ENCODE data around the gene ZNF236.

The ZNF236 gene

GRCh38 chr18:77001041-77001440, 178.7 kb downstream of the ZNF236 start:
- Histone ChIP-seq H3K27ac (no peak overlapping the region), H3K9me3 (no peaks in the 10 kb centered on the region), H3K27me3 (no peaks in the 10 kb centered on the region), H3K36me3 (peaks cover 0 to 6% (median 0%) of the 10 kb centered on the region in 3 donors), H3K4me3 (no peak overlapping the region), H3K4me1 (peaks cover 0 to 6% (median 0%) of the 10 kb centered on the region in 4 donors)
- TF ChIP-seq CTCF (IDR thresholded peaks at IDR 0.05) = no peak
- DNase-seq = no peak
- intact Hi-C loops (cut with DNase I; ENCODE audit: low total_unique reads) = loop anchor here (5.0 kb wide), 1 partner anchor 206 kb away; no protein-coding TSS in a partner anchor

- no peak for DNase-seq
Measured at GRCh38 chr18:77001979-77002378, 179.6 kb downstream of the ZNF236 start.

DNA sequence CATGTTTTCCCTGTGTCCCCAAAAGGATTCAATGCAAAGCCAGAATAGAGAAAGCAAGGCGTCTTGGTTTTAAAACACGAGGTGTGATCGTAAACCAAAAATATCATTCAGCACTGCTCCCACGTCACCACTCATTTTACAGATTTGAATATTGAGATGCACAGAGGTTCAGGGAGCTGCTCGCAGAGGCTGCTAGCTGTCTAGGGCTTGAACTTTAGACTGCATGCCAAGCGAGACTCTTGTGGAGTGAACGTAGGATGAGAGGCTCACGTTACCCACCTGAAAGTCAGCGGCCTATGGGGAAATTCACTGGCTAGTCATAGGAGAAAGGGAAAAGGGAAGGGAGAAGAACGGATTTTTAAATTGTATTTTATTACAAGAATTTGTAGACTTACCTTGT, 180.1 kb downstream of the ZNF236 start:
- DNase-seq = no peak
- H3K4me1 ChIP-seq = peaks cover 0 to 6% (median 0%) of the 10 kb centered on the region in 4 donors
- TF ChIP-seq CTCF (IDR thresholded peaks at IDR 0.05) = no peak
- peaks cover 0 to 6% (median 0%) of the 10 kb centered on the region in 3 donors for H3K36me3 ChIP-seq
- no peak overlapping the region for H3K4me3 ChIP-seq
- no peaks in the 10 kb centered on the region for H3K27me3 ChIP-seq
- H3K27ac ChIP-seq = no peak overlapping the region
- intact Hi-C loops (cut with DNase I; ENCODE audit: low total_unique reads) = loop anchor here (5.0 kb wide), 1 partner anchor 205 kb away; no protein-coding TSS in a partner anchor
- H3K9me3 ChIP-seq = no peaks in the 10 kb centered on the region

More at GRCh38 chr18:77001979-77002378, 179.6 kb downstream of the ZNF236 start:
- no peak for TF ChIP-seq CTCF (IDR thresholded peaks at IDR 0.05)
- Histone ChIP-seq H3K4me1 (peaks cover 0 to 6% (median 0%) of the 10 kb centered on the region in 4 donors), H3K36me3 (peaks cover 0 to 6% (median 0%) of the 10 kb centered on the region in 3 donors), H3K9me3 (no peaks in the 10 kb centered on the region), H3K27ac (no peak overlapping the region), H3K27me3 (no peaks in the 10 kb centered on the region), H3K4me3 (no peak overlapping the region)
- intact Hi-C loops (cut with DNase I; ENCODE audit: low total_unique reads) = loop anchor here (5.0 kb wide), 1 partner anchor 205 kb away; no protein-coding TSS in a partner anchor

DNA sequence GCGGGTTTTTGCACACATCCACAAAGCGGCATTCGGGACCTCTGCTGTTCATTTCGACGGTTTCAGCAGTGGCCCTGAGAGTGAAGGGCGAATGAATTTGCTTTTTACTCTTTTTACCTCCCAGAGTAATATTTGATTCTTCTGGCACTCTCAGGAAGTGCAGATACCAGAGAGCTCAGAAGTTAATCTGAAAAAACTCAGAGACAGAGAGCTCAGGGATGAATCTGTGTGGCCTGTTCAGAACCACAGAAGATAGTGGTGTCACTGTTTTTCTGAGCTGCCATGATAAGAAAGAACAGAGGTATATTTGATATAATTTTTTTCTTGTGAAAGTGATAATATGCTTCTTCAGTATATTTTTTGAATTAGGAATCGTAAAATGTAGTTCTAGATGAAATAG, 181.0 kb downstream of the ZNF236 start:
- no peak for DNase-seq
- Histone ChIP-seq H3K27ac (no peak overlapping the region), H3K9me3 (no peaks in the 10 kb centered on the region), H3K27me3 (no peaks in the 10 kb centered on the region), H3K36me3 (peaks cover 0 to 11% (median 0%) of the 10 kb centered on the region in 3 donors), H3K4me1 (peaks cover 0 to 6% (median 0%) of the 10 kb centered on the region in 4 donors), H3K4me3 (no peak overlapping the region)
- intact Hi-C loops (cut with DNase I; ENCODE audit: low total_unique reads) = loop anchor here (5.0 kb wide), 1 partner anchor 204 kb away; no protein-coding TSS in a partner anchor
- TF ChIP-seq CTCF (IDR thresholded peaks at IDR 0.05) = no peak

DNA sequence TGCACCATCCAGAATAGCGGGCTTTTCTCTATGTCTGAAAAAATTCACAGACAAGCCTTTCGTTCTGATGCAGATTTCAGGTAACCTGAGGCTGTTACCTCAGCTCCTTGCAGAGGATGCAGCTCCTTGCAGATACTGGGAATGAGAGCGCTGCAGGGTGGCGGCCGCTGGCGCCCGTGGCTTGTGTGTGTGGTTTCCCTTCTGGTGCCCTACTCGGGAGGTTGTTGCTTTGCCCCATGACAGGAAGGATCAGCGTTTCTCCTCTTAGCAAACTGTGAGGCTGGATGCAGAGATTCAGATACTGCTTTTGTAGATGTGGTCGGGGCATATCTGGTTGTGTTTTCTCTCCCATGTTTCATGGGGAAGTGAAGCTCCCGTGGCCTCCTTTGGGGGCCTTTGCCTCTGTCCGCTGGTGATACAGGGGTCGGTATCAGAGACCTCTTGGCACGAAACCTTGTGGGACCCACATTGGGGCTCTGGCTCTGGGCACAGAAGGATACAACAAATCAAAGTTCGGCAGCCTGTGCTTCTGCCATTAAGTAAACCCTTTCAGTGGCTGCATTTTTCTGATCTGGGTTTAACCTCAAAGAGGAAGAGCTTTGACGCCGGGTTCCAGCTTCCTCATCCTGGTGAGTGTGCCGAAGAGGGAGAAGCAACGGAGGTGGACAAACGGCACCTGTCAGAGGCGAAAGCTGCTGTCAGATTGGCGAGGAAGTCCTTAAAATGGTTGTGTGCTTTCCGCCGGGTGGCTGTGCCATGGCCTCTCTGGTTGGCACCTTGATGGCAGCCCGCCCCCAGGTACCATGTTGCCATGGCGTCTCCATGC, 182.4 kb downstream of the ZNF236 start:
- Histone ChIP-seq H3K27ac (no peak overlapping the region), H3K4me1 (peaks cover 0 to 6% (median 0%) of the 10 kb centered on the region in 4 donors), H3K9me3 (no peaks in the 10 kb centered on the region), H3K4me3 (no peak overlapping the region), H3K36me3 (peaks cover 0 to 20% (median 0%) of the 10 kb centered on the region in 3 donors), H3K27me3 (no peaks in the 10 kb centered on the region)
- no peak for TF ChIP-seq CTCF (IDR thresholded peaks at IDR 0.05)
- intact Hi-C loops (cut with DNase I; ENCODE audit: low total_unique reads) = loop anchor here (5.0 kb wide), 1 partner anchor 203 kb away; no protein-coding TSS in a partner anchor
- DNase-seq = no peak
